AG04450 (cell line): ENCODE results near the gene GNAS. TPM values are rescaled to one million over a fixed set of nuclear protein-coding genes. Genes with fewer than 3 reads are reported as not detected.

Experiments
- CTCF ChIA-PET: fragments of 300-600, 350-600 bp; formaldehyde crosslinking; extraction: SDS; loops from one replicate; lab custom pipeline; 2022; ENCODE audit warnings: antibody characterized with exemption, inconsistent platforms; lab: Charles Lee
- POLR2A ChIA-PET: fragments of 350-600 bp; formaldehyde crosslinking; extraction: SDS; loops from one replicate; lab custom pipeline; 2021; ENCODE audit warnings: antibody characterized with exemption, inconsistent platforms; lab: Yijun Ruan, JAX
- DNase-seq: peaks from one replicate; pipeline ENCODE4 v3.0.0-alpha.2; 2011; ENCODE audit warnings: low read depth, low spot score
- H3K27ac ChIP-seq: one replicate; pipeline ENCODE4 v1.5.1; 2012; ENCODE audit warnings: low read depth, low read length, control low read depth
- H3K27me3 ChIP-seq: one replicate; pipeline ENCODE4 v1.6.0; 2012; ENCODE audit warnings: low read length; ENCODE audit not compliant: control insufficient read depth, insufficient read depth
- H3K4me3 ChIP-seq: 2 replicates; pipeline ENCODE4 v1.5.1; 2011; ENCODE audit warnings: mild to moderate bottlenecking, low read depth, low read length, control low read depth
- H3K9me3 ChIP-seq: 2 replicates; pipeline ENCODE4 v1.5.1; 2012; ENCODE audit warnings: low read length; ENCODE audit not compliant: control insufficient read depth, insufficient read depth
- CTCF ChIP-seq: IDR thresholded peaks from 2 replicates; pipeline ENCODE4 v1.5.1; 2011; ENCODE audit warnings: low read depth, low read length, control low read depth, inconsistent platforms
- polyA plus RNA-seq: library from polyadenylated mRNA; depleted of rRNA; stranded (reverse); fragments of >200 nt; gene quantifications from 2 replicates; pipeline ENCODE4 v1.2.3, GENCODE V29; 2011

The GNAS gene
- polyA plus RNA-seq, 1 experiment = 765 TPM

- POLR2A ChIA-PET = no interaction called here
- H3K27me3 ChIP-seq = no peaks in the 10 kb centered on the region
- H3K9me3 ChIP-seq = no peaks in the 10 kb centered on the region
- peak overlapping the region; percentile 37 for H3K4me3 ChIP-seq
- no peak for TF ChIP-seq CTCF
- H3K27ac ChIP-seq = no peak overlapping the region
- CTCF ChIA-PET = no interaction called here
- DNase-seq = no peak
Observed at GRCh38 chr20:58894652-58895447, 42.3 kb downstream of the GNAS start.

GRCh38 chr20:58895448-58896180 lies 43.1 kb downstream of the GNAS start:
- ChIA-PET POLR2A (no interaction called here), CTCF (no interaction called here)
- Histone ChIP-seq H3K9me3 (no peaks in the 10 kb centered on the region), H3K27me3 (no peaks in the 10 kb centered on the region), H3K27ac (no peak overlapping the region), H3K4me3 (peak overlapping the region; percentile 33)
- no peak for TF ChIP-seq CTCF
- no peak for DNase-seq

- Histone ChIP-seq H3K9me3 (no peaks in the 10 kb centered on the region), H3K4me3 (no peak overlapping the region), H3K27ac (no peak overlapping the region), H3K27me3 (no peaks in the 10 kb centered on the region)
- CTCF ChIA-PET = interaction anchor here (0.6 kb wide), 2 partner anchors 19 to 27 kb away, joined by 3 read pairs; no protein-coding TSS in a partner anchor
- no peak for TF ChIP-seq CTCF
- no peak for DNase-seq
- POLR2A ChIA-PET = no interaction called here
Observed at GRCh38 chr20:58896820-58897219, 44.3 kb downstream of the GNAS start.

- Histone ChIP-seq H3K4me3 (no peak overlapping the region), H3K9me3 (no peaks in the 10 kb centered on the region), H3K27me3 (no peaks in the 10 kb centered on the region), H3K27ac (no peak overlapping the region)
- ChIA-PET CTCF (interaction anchor here (0.6 kb wide), 2 partner anchors 408 to 652 kb away, joined by 3 read pairs; no protein-coding TSS in a partner anchor), POLR2A (no interaction called here)
- DNase-seq = no peak
- no peak for TF ChIP-seq CTCF
Observed at GRCh38 chr20:58897488-58897887, 45.0 kb downstream of the GNAS start.
